ENCODE measurements around the gene ZNF827. TPM values are rescaled to one million over a fixed set of nuclear protein-coding genes. Genes with fewer than 3 reads are reported as not detected.
A peak's percentile ranks its signal among the peaks of the same experiment; 100 is the strongest.

The ZNF827 gene
- polyA plus RNA-seq, 4 donors: 27.5 to 37.4 (median 33.0) TPM

DNA sequence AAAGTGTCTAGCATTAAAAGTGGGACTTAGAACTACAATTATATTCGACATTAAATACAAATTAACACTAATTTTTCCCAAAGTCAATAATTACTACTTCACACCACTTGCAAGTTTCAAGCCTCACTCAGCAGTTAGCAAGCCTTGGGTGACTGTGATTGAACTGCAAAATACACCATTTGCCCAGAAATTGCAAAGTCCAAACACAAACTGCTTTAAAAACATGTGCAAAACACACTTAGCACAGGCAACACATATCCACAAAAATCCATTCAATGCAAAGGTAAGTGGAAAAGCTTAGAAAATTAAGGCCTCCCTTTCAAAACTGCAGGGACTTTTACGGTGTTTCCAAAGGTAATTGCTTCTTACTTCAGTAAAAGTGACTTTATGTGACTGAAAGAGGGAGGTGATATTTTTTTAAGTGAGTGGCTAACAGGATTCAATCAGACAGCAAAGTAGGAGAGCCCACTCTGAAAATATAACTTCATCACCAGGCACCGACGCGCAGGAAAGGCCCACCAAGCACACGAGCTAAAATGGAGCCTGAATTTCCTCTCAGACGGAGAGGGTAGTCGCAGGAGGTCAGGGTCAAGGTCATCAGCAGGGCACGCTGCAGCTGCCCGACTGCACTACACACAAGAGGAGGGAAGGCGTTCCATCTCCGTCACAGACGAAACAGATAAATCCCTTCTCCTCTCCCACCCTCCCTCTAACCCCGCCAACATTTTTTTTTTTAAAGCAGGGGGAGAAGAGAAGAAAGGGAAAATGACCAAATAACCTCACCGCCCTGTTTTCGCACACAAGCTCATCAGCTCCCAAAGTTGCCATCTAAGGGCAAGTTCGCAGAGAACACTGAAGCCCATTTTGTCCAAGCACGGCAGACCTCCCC is 3.1 kb downstream of the ZNF827 start:
- peak in 1 of 4 donors; percentile 35 for DNase-seq (ENCODE audit: low read depth in 4 of 4, low spot score in 3 of 4)

DNA sequence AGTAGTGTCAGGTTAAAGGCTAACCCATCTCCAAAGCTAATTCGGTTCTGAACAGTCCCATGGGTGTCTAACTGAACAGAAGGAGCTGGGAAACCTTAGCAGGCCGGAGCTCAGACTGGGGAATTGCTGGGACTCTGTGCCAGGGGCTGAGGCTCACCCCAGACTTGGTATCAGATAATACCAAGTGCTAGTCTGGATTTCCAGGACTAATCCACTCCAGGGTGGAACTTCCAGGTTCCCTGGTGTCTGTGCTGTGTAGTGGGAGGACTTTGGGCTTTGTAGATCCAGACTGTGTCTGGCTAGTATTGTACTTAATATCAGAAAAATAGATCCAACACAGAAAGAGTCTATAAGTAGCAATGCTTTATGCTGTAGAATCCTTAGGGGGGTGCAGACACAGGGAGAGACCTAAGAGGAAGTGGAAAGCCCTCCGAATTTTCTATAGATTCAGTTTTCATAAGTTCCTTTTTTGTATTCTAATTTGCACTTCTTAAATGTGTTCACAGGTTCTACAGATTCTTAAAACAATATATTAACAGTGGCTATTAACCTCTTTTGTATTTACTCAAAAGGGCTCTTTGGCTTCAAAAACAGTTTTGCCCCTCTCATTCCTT is 4.1 kb downstream of the ZNF827 start:
- DNase-seq (ENCODE audit: low read depth in 4 of 4, low spot score in 3 of 4): no peak

- DNase-seq (ENCODE audit: low read depth in 4 of 4, low spot score in 3 of 4): no peak
These were observed 5.5 kb downstream of the ZNF827 start for GRCh38 chr4:145933134-145933533.

DNA sequence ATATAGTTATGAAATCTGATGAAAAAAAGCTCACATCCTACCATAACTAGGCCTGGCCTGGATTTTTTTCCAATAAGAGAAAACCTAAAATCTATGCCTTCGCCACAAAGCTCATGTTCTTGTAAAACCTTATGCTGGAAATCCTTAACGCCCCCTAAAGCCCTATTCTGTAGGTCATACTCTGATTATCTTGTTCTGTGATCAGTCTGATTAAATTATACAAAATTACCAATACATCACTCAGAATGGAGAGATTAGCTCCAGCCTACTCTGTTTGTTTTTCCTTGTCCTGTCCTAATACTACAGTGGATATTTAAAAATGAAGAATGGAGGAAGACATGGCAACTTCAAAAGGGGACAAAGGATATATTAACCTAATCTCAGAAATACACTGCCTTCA is 7.2 kb downstream of the ZNF827 start:
- DNase-seq (ENCODE audit: low read depth in 4 of 4, low spot score in 3 of 4): no peak

DNA sequence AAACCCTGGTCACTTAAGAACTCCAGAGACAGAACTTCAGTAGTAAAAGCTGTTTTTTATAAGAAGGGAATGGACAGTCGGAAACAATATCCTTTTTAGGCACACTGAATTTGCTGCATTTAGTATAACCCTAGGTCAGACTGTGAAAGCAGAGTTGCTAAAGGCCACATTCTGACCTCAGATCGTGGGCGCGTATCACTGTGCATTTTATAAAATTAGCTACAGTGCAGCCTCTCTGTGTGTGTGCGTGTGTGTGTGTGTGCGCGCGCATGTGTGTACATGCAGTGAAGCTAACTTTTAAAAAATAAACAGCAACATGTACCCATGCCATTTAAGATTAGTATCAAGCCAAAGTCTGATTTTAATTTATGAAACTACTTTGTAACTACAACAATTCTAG is 8.0 kb downstream of the ZNF827 start:
- DNase-seq (ENCODE audit: low read depth in 4 of 4, low spot score in 3 of 4): no peak

- DNase-seq (ENCODE audit: low read depth in 4 of 4, low spot score in 3 of 4): no peak
These were observed 9.0 kb downstream of the ZNF827 start for GRCh38 chr4:145929415-145930178.

- DNase-seq (ENCODE audit: low read depth in 4 of 4, low spot score in 3 of 4): no peak
These were observed 9.9 kb downstream of the ZNF827 start for GRCh38 chr4:145928748-145929147.

DNA sequence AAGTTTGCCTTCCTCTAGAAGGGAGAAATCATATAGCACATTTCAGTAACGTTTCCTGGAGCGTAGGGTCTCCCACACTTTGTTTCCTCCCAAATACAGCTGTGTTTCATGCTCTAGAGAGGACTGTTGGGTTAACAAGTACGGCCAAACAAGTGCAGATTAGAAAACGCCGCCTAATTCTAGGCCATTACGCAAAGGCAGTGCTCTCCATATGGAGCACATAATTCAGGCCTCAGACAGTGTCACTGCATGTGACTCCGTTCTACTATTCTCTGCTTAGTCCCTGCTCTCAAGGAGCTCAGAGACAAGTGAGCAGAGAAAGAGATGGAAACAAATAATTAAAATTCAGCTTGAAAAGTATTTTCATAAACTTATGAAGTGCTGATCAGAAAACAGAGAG is 11.6 kb downstream of the ZNF827 start:
- no peak for DNase-seq (ENCODE audit: low read depth in 4 of 4, low spot score in 3 of 4)

GRCh38 chr4:145921231-145921630 is 17.4 kb downstream of the ZNF827 start:
- DNase-seq (ENCODE audit: low read depth in 4 of 4, low spot score in 3 of 4): no peak

DNA sequence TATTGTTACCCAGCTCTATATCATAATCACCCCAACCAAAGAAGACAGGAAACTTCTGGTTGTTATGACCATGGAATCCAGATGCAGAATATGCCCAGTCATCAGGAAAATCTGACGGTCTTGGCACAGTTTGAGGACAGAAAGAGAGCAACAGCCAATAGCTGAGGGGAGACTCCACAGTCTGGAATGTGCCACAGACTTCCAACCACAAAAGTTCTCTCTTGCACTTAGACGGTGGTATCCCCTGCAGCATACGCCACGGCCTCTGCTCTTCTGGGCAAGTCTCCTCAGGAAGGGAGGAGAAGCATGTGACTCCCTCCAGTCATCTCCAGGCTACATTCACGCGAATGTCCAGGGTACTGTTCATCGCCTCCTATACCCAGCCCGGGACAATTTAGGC is 18.4 kb downstream of the ZNF827 start:
- no peak for DNase-seq (ENCODE audit: low read depth in 4 of 4, low spot score in 3 of 4)

DNA sequence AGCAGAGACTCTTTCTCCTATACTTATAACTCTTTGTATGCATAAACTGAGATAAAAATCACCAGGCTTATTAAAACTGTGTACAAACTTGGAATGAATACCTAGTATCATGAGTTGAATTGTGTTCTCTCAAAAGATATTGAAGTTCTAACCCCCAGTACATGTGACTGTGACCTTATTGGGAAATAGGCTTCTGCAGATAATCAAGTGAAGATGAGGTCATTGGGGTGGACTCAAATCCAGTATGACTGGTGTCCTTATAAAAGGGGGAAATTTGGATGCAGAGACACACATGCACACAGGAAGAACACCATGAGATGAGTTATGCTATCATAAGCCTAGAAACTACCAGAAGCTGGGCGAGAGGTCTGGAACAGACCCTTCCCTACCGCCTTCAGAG is 26.2 kb downstream of the ZNF827 start:
- no peak for DNase-seq (ENCODE audit: low read depth in 4 of 4, low spot score in 3 of 4)

DNA sequence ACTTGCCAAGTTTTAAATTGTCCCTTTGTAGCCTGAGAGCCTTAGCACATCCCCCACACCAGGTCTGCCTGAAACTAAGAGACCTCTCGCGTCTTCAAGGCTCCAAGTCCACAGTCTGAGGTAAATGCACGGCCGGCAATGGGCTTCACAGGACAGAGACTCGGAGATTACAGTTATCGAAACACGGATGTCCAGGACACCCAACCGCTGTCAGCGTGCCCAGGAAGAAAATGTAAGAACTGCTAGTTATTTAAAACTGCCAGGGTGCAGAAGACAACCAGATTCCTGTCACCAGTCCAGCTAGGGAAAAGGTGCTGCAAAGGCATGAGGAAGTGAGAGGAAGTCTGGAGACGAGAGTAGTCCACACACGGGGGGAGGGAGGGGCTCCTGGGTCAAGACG is 28.9 kb downstream of the ZNF827 start:
- DNase-seq (ENCODE audit: low read depth in 4 of 4, low spot score in 3 of 4): no peak

DNA sequence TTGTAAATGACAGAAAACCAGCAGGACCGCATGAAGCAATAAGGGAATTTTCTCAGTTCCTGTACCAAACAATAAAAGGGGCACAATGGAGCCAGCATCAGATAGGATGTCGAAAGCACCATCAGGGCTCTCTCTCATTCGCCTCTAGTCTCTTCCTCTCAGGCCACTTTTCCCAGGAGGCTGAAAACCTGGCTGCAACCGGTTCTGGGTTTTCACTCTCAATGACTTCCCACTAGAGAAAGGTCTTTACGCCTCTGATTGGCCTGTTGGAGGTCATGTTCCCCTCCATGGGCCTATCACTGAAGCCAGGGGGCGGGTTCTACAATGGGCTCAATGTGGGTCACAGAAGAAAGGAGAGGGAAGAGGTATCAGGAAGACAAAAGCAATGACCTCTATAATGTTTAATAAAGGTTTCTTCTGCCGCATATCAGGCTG is 29.3 kb downstream of the ZNF827 start:
- DNase-seq (ENCODE audit: low read depth in 4 of 4, low spot score in 3 of 4): peak in 1 of 4 donors; percentile 39

GRCh38 chr4:145907812-145908211 is 30.8 kb downstream of the ZNF827 start:
- DNase-seq (ENCODE audit: low read depth in 4 of 4, low spot score in 3 of 4): no peak

- DNase-seq (ENCODE audit: low read depth in 4 of 4, low spot score in 3 of 4): no peak
These were observed 31.2 kb downstream of the ZNF827 start for GRCh38 chr4:145907390-145907789.

GRCh38 chr4:145904413-145905177 is 34.0 kb downstream of the ZNF827 start:
- DNase-seq (ENCODE audit: low read depth in 4 of 4, low spot score in 3 of 4): no peak

- no peak for DNase-seq (ENCODE audit: low read depth in 4 of 4, low spot score in 3 of 4)
These were observed 36.1 kb downstream of the ZNF827 start for GRCh38 chr4:145902522-145902921.

DNA sequence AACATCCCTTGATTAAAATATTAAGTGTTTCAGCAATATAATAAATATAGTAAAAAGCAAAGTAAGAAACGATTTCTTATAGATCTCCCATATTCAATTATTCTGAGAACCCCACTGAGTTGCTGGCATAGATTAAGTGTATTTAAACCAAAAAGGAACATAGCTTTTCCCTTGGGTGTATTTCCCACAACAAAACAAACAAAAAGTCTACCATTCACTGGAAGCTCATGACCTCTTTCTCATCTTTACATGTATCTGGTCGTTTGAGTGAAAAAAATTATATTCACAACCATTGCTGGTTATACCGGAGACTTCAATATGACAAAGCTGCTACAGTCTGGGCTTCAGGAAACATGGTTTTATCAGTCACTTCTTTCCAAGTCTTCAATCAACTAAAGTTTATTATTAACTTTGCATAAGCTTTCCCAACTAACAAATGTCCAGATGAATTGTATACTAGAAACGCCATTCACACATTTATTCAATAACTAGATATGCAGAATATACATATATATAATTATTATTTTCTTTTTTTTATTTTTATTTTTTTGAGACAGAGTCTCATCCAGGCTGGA is 38.6 kb downstream of the ZNF827 start:
- DNase-seq (ENCODE audit: low read depth in 4 of 4, low spot score in 3 of 4): no peak

- DNase-seq (ENCODE audit: low read depth in 4 of 4, low spot score in 3 of 4): no peak
These were observed 39.6 kb downstream of the ZNF827 start for GRCh38 chr4:145898926-145899531.

GRCh38 chr4:145898466-145898865 is 40.2 kb downstream of the ZNF827 start:
- no peak for DNase-seq (ENCODE audit: low read depth in 4 of 4, low spot score in 3 of 4)

All from right renal pelvis (tissue), 4 donors.